22Rv1 (cell line): ENCODE measurements around the gene NSUN7.

Experiments
- ZFX ChIP-seq: fragments of 450-650 bp; IDR thresholded peaks from 2 replicates; pipeline ENCODE4 v1.6.1; 2017; ENCODE audit warnings: antibody characterized with exemption, borderline replicate concordance
- TF ChIP-seq, protein P1 (sequence below): fragments of 450-650 bp; IDR thresholded peaks from 2 replicates; pipeline ENCODE4 v1.5.1; 2017; ENCODE audit warnings: mild to moderate bottlenecking

DNA sequence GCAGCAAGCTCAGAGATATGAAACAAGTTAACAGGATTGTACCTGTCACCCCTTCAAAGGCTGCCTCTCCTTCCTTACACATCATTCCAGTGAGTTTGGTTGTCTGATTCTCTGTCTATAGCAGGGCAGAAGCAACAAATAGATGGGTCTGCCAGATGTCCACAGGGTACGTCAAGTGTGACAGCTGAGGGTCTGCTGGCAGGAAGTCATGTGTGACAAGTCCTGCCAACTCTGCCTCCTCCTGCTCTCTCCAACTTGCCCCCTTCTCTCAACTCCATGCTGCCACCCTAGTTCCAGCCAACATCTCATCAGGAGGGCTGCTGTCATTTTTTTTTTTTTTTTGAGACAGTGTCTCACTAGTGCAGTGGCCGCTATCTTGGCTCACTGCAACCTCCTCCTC lies 109.2 kb downstream of the NSUN7 start:
- TF ChIP-seq, protein P1, sequence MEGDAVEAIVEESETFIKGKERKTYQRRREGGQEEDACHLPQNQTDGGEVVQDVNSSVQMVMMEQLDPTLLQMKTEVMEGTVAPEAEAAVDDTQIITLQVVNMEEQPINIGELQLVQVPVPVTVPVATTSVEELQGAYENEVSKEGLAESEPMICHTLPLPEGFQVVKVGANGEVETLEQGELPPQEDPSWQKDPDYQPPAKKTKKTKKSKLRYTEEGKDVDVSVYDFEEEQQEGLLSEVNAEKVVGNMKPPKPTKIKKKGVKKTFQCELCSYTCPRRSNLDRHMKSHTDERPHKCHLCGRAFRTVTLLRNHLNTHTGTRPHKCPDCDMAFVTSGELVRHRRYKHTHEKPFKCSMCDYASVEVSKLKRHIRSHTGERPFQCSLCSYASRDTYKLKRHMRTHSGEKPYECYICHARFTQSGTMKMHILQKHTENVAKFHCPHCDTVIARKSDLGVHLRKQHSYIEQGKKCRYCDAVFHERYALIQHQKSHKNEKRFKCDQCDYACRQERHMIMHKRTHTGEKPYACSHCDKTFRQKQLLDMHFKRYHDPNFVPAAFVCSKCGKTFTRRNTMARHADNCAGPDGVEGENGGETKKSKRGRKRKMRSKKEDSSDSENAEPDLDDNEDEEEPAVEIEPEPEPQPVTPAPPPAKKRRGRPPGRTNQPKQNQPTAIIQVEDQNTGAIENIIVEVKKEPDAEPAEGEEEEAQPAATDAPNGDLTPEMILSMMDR: no peak
- TF ChIP-seq ZFX: no peak
